IMR-90 (cell line): Measurements from ENCODE around the gene NXPH2. TPM values are rescaled to one million over a fixed set of nuclear protein-coding genes. Genes with fewer than 3 reads are reported as not detected.

Experiments used
- ATAC-seq: fragments of 200-7000 bp; cut with Tn5 transposase; 2 replicates; pipeline ENCODE4 v1.9.1; 2020; ENCODE audit warnings: low read depth, mild to moderate bottlenecking, moderate library complexity
- BruUV-seq: library from RNA; stranded (reverse); fragments of 400-500 nt; replicated peaks from 2 replicates; lab custom pipeline; 2021; lab: Mats Ljungman, UMichigan
- CTCF ChIA-PET: fragments of 300-600 bp; formaldehyde crosslinking; extraction: SDS; loops from one replicate; lab custom pipeline; 2021; ENCODE audit warnings: antibody characterized with exemption; lab: Yijun Ruan, JAX
- POLR2A ChIA-PET: fragments of 300-600 bp; sonication (Branson Sonifier 250); formaldehyde crosslinking; loops from one replicate; lab custom pipeline; 2022; ENCODE audit warnings: antibody characterized with exemption; ENCODE audit not compliant: unreplicated experiment; lab: Charles Lee
- DNase-seq: peaks from one replicate; pipeline ENCODE4 v3.0.0; 2013
- H2AFZ ChIP-seq: replicated peaks from 2 replicates; pipeline ENCODE3; 2013; ENCODE audit warnings: low read length, mild to moderate bottlenecking; ENCODE audit not compliant: poor library complexity
- H2AK5ac ChIP-seq: 2 replicates; pipeline ENCODE4 v1.6.1; 2013; ENCODE audit warnings: low read depth, low read length, inconsistent platforms
- H2AK9ac ChIP-seq: replicated peaks from 2 replicates; pipeline ENCODE3; 2013; ENCODE audit warnings: mild to moderate bottlenecking, low read depth, low read length, moderate library complexity; ENCODE audit not compliant: poor library complexity
- H2BK120ac ChIP-seq: 2 replicates; pipeline ENCODE4 v1.6.1; 2013; ENCODE audit warnings: low read depth, low read length, inconsistent platforms
- H2BK15ac ChIP-seq: 3 replicates; pipeline ENCODE4 v1.6.1; 2013; ENCODE audit warnings: low read depth, low read length, inconsistent platforms
- H2BK20ac ChIP-seq: 2 replicates; pipeline ENCODE4 v1.6.1; 2013; ENCODE audit warnings: low read depth, mild to moderate bottlenecking, inconsistent platforms, low read length, moderate library complexity
- H2BK5ac ChIP-seq: 2 replicates; pipeline ENCODE4 v1.6.1; 2013; ENCODE audit warnings: mild to moderate bottlenecking, low read depth, low read length, inconsistent platforms; ENCODE audit not compliant: poor library complexity, severe bottlenecking
- H3K14ac ChIP-seq: replicated peaks from 2 replicates; pipeline ENCODE4 v1.6.1; 2013; ENCODE audit warnings: low read depth, low read length, inconsistent platforms
- H3K18ac ChIP-seq: 2 replicates; pipeline ENCODE4 v1.6.1; 2013; ENCODE audit warnings: low read depth, low read length, control low read depth
- H3K23ac ChIP-seq: 2 replicates; pipeline ENCODE4 v1.6.1; 2013; ENCODE audit warnings: low read depth, low read length, inconsistent platforms
- H3K27ac ChIP-seq: 2 replicates; pipeline ENCODE4 v1.5.1; 2013; ENCODE audit warnings: mild to moderate bottlenecking, control low read depth, low read length; ENCODE audit not compliant: insufficient read depth
- H3K27me3 ChIP-seq: 2 replicates; pipeline ENCODE4 v1.6.1; 2013; ENCODE audit warnings: low read length; ENCODE audit not compliant: control insufficient read depth, insufficient read depth
- H3K36me3 ChIP-seq: 2 replicates; pipeline ENCODE4 v1.6.1; 2013; ENCODE audit warnings: low read length, mixed read lengths; ENCODE audit not compliant: control insufficient read depth, insufficient read depth
- H3K4ac ChIP-seq: 2 replicates; pipeline ENCODE4 v1.6.1; 2013; ENCODE audit warnings: low read depth, low read length, inconsistent platforms
- H3K4me1 ChIP-seq: 2 replicates; pipeline ENCODE4 v1.6.1; 2013; ENCODE audit warnings: low read length, mixed read lengths; ENCODE audit not compliant: control insufficient read depth, insufficient read depth
- H3K4me2 ChIP-seq: 2 replicates; pipeline ENCODE4 v1.6.1; 2013; ENCODE audit warnings: low read depth, mild to moderate bottlenecking, control low read depth, low read length, moderate library complexity
- H3K4me3 ChIP-seq: 2 replicates; pipeline ENCODE4 v1.5.1; 2013; ENCODE audit warnings: low read depth, mild to moderate bottlenecking, control low read depth, low read length, moderate library complexity; ENCODE audit not compliant: insufficient read depth
- H3K56ac ChIP-seq: 2 replicates; pipeline ENCODE4 v1.6.1; 2013; ENCODE audit warnings: low read length, inconsistent platforms; ENCODE audit not compliant: insufficient read depth; ENCODE audit errors: extremely low read depth
- H3K79me1 ChIP-seq, 2 experiments: 2 replicates each; pipeline ENCODE4 v1.6.1; 2013; ENCODE audit warnings: low read length in 2 of 2, inconsistent platforms in 1 of 2, low read depth in 1 of 2
- H3K9ac ChIP-seq: 2 replicates; pipeline ENCODE4 v1.6.1; 2013; ENCODE audit warnings: low read depth, low read length, control low read depth
- H3K9me1 ChIP-seq: 2 replicates; pipeline ENCODE4 v1.6.1; 2013; ENCODE audit warnings: low read length, inconsistent platforms; ENCODE audit not compliant: insufficient read depth
- H3K9me3 ChIP-seq: 2 replicates; pipeline ENCODE4 v1.6.1; 2013; ENCODE audit warnings: low read length; ENCODE audit not compliant: control insufficient read depth, insufficient read depth
- H4K20me1 ChIP-seq: 2 replicates; pipeline ENCODE4 v1.6.1; 2013; ENCODE audit warnings: low read length, inconsistent platforms; ENCODE audit not compliant: insufficient read depth
- H4K5ac ChIP-seq: 2 replicates; pipeline ENCODE4 v1.6.1; 2013; ENCODE audit warnings: mild to moderate bottlenecking, low read depth, low read length, control low read depth
- H4K8ac ChIP-seq, 2 experiments: 2 replicates each; pipeline ENCODE4 v1.6.1; 2013; ENCODE audit warnings: low read depth in 2 of 2, low read length in 2 of 2, control low read depth in 1 of 2, inconsistent platforms in 1 of 2
- H4K91ac ChIP-seq: 2 replicates; pipeline ENCODE4 v1.6.1; 2013; ENCODE audit warnings: low read depth, low read length, inconsistent platforms; ENCODE audit not compliant: insufficient read depth
- BHLHE40 ChIP-seq: fragments of 150-350 bp; IDR thresholded peaks from 2 replicates; pipeline ENCODE4 v1.6.1; 2016; ENCODE audit warnings: mild to moderate bottlenecking, low read depth, low read length
- CEBPB ChIP-seq: IDR thresholded peaks from 2 replicates; pipeline ENCODE4 v1.6.1; 2012; ENCODE audit warnings: low read depth, low read length, improper control_type of control experiment
- CHD1 ChIP-seq: IDR thresholded peaks from 2 replicates; pipeline ENCODE4 v1.6.1; 2012; ENCODE audit warnings: low read depth, low read length, improper control_type of control experiment
- CTCF ChIP-seq: conservative IDR thresholded peaks from 2 replicates; pipeline ENCODE4 v1.5.1; 2012; ENCODE audit warnings: mild to moderate bottlenecking, low read depth, low read length, improper control_type of control experiment
- ELK1 ChIP-seq: fragments of 150-350 bp; IDR thresholded peaks from 2 replicates; pipeline ENCODE4 v1.6.1; 2016; ENCODE audit warnings: low read depth, mild to moderate bottlenecking, low read length, moderate library complexity, borderline replicate concordance
- FOS ChIP-seq: fragments of 150-350 bp; IDR thresholded peaks from 2 replicates; pipeline ENCODE4 v1.6.1; 2016; ENCODE audit warnings: low read depth, low read length
- MAFK ChIP-seq: IDR thresholded peaks from 2 replicates; pipeline ENCODE4 v1.6.1; 2012; ENCODE audit warnings: low read depth, low read length, improper control_type of control experiment
- MAZ ChIP-seq: IDR thresholded peaks from 2 replicates; pipeline ENCODE4 v1.6.1; 2012; ENCODE audit warnings: low read depth, mild to moderate bottlenecking, low read length, improper control_type of control experiment, moderate library complexity, borderline replicate concordance
- MXI1 ChIP-seq: IDR thresholded peaks from 2 replicates; pipeline ENCODE4 v1.6.1; 2012; ENCODE audit warnings: low read depth, mild to moderate bottlenecking, low read length, moderate library complexity, borderline replicate concordance
- NFE2L2 ChIP-seq: fragments of 150-350 bp; IDR thresholded peaks from 2 replicates; pipeline ENCODE4 v1.6.1; 2016; ENCODE audit warnings: low read depth, mild to moderate bottlenecking, low read length
- POLR2A ChIP-seq: IDR thresholded peaks from 2 replicates; pipeline ENCODE4 v1.6.1; 2012; ENCODE audit warnings: mild to moderate bottlenecking, low read depth, low read length
- RAD21 ChIP-seq: IDR thresholded peaks from 2 replicates; pipeline ENCODE4 v1.6.1; 2012; ENCODE audit warnings: low read length, improper control_type of control experiment
- RCOR1 ChIP-seq: IDR thresholded peaks from 2 replicates; pipeline ENCODE4 v1.6.1; 2012; ENCODE audit warnings: mild to moderate bottlenecking, low read length, improper control_type of control experiment; ENCODE audit not compliant: insufficient replicate concordance
- RFX5 ChIP-seq: IDR thresholded peaks from 2 replicates; pipeline ENCODE4 v1.8.0; 2012; ENCODE audit warnings: low read depth, mild to moderate bottlenecking, low read length, moderate library complexity
- SMC3 ChIP-seq: fragments of 150-350 bp; IDR thresholded peaks from 2 replicates; pipeline ENCODE4 v1.6.1; 2016; ENCODE audit warnings: low read depth, mild to moderate bottlenecking, antibody characterized with exemption, low read length, moderate library complexity
- USF2 ChIP-seq: fragments of 150-350 bp; IDR thresholded peaks from 2 replicates; pipeline ENCODE4 v1.6.1; 2017; ENCODE audit warnings: mild to moderate bottlenecking, antibody characterized with exemption, low read length, low read depth
- WGBS, 2 experiments: methylation state at CpG; one replicate each; pipeline versions ENCODE4 v1.1.5 to v1.1.7; 2013; ENCODE audit warnings: missing lambda C conversion rate in 2 of 2; ENCODE audit not compliant: insufficient read length in 1 of 2; ENCODE audit errors: extremely low coverage in 2 of 2; 5-methylcytosine and 5-hydroxymethylcytosine counted together
- dilution Hi-C: fragments of 300-500 bp; cut with HindIII; formaldehyde crosslinking; loops from one replicate; pipeline ENCODE4 v1.14.3; 2018; ENCODE audit warnings: low sequenced_read_pairs; ENCODE audit not compliant: unreplicated experiment
- in situ Hi-C: fragments of 300-500 bp; cut with MboI; formaldehyde crosslinking; loops from 3 replicates; pipeline ENCODE4 v1.14.3; 2019; ENCODE audit warnings: low sequenced_read_pairs, inconsistent platforms, mixed read lengths
- intact Hi-C: fragments of 100-400 bp; cut with micrococcal nuclease; formaldehyde crosslinking; loops from 2 replicates; pipeline ENCODE4 v1.10.0; 2022
- polyA plus RNA-seq, 3 experiments: library from polyadenylated mRNA; depleted of rRNA; stranded (reverse); fragments of >200 nt; gene quantifications; 2 replicates each; pipeline ENCODE4 v1.2.3, GENCODE V29; 2012; ENCODE audit warnings: low replicate concordance in 1 of 3
- total RNA-seq: library from RNA; depleted of rRNA; stranded (reverse); fragments of >200 nt; gene quantifications from 2 replicates; pipeline ENCODE4 v1.2.3, GENCODE V29; 2012

Gene NXPH2
- total and polyA plus RNA-seq, 2 of the 4 experiments (the other 2 are of a cell fraction) = not detected

- in situ Hi-C loops (no loop called here), dilution Hi-C loops (no loop called here), intact Hi-C loops (no loop called here)
- Histone ChIP-seq H4K5ac (no peak overlapping the region), H3K18ac (no peak overlapping the region), H3K4me2 (no peak overlapping the region), H3K9me1 (no peaks in the 10 kb centered on the region), H3K56ac (no peak overlapping the region), H3K27ac (no peak overlapping the region), H3K9ac (no peak overlapping the region), H3K14ac (no peak overlapping the region), H2BK15ac (no peak overlapping the region), H3K27me3 (no peaks in the 10 kb centered on the region), H4K8ac (no peak overlapping the region), H2BK5ac (no peak overlapping the region), H3K4ac (no peak overlapping the region), H3K4me1 (no peaks in the 10 kb centered on the region), H2AFZ (no peak overlapping the region), H2AK5ac (no peak overlapping the region), H3K4me3 (no peak overlapping the region), H2AK9ac (no peak overlapping the region), H3K9me3 (no peaks in the 10 kb centered on the region), H3K36me3 (no peaks in the 10 kb centered on the region), H2BK120ac (no peak overlapping the region), H3K23ac (no peak overlapping the region), H4K20me1 (no peaks in the 10 kb centered on the region), H3K79me1 (no peaks in the 10 kb centered on the region), H2BK20ac (no peak overlapping the region), H4K91ac (no peak overlapping the region)
- no peak for ATAC-seq
- ChIA-PET POLR2A (no interaction called here), CTCF (interaction anchor here (0.7 kb wide), 1 partner anchor 20 kb away, joined by 3 read pairs; no protein-coding TSS in a partner anchor)
- no peak for DNase-seq
- no TSS peak for BruUV-seq
- TF ChIP-seq CHD1 = no peak
- TF ChIP-seq NFE2L2 = no peak
- no peak for TF ChIP-seq POLR2A
- no peak for TF ChIP-seq ELK1
- no peak for TF ChIP-seq BHLHE40
- TF ChIP-seq MAZ = no peak
- TF ChIP-seq RAD21 = no peak
- no peak for TF ChIP-seq RCOR1
- no peak for TF ChIP-seq MAFK
- no peak for TF ChIP-seq RFX5
- TF ChIP-seq CTCF = no peak
- no peak for TF ChIP-seq USF2
- TF ChIP-seq CEBPB = no peak
- no peak for TF ChIP-seq MXI1
- TF ChIP-seq FOS = no peak
- TF ChIP-seq SMC3 = no peak
- no CpG with 5 or more reads among the region's 3 CpGs for WGBS, 2 experiments
Observed at GRCh38 chr2:138811431-138811830, 31.2 kb upstream of the NXPH2 start.
